ENCODE measurements around the gene PNPLA7. TPM values are rescaled to one million over a fixed set of nuclear protein-coding genes. Genes with fewer than 3 reads are reported as not detected.

The PNPLA7 gene
- polyA plus RNA-seq, 4 donors: 2.9 to 8.8 (median 3.3) TPM

- no peak for FAIRE-seq
Observed at GRCh38 chr9:137500666-137501397, 49.4 kb downstream of the PNPLA7 start.

GRCh38 chr9:137499858-137500661 is 50.1 kb downstream of the PNPLA7 start:
- DNase-seq (no peak), FAIRE-seq (no peak)
- no peak overlapping the region for H3K27ac ChIP-seq (ENCODE audit: low read depth in 1 of 3, low read length in 2 of 3)
- H3K36me3 ChIP-seq (ENCODE audit: control insufficient read depth in 3 of 3, insufficient read depth in 2 of 3, low read depth in 1 of 3, low read length in 3 of 3): peaks cover 0 to 6% (median 0%) of the 10 kb centered on the region in 3 donors
- H3K4me1 ChIP-seq (ENCODE audit: control insufficient read depth in 3 of 3, insufficient read depth in 2 of 3, low read depth in 1 of 3, low read length in 2 of 3): no peaks in the 10 kb centered on the region
- 90 to 94% (median 92%) methylated on average over 32 to 36 of the region's 36 CpGs for WGBS, 3 donors
- H3K4me3 ChIP-seq (ENCODE audit: low read depth in 1 of 3, low read length in 3 of 3): no peak overlapping the region
- H3K27me3 ChIP-seq (ENCODE audit: control insufficient read depth in 3 of 3, insufficient read depth in 3 of 3, low read length in 3 of 3): no peaks in the 10 kb centered on the region
- no peaks in the 10 kb centered on the region for H3K9me3 ChIP-seq (ENCODE audit: control insufficient read depth in 2 of 2, insufficient read depth in 1 of 2, low read depth in 1 of 2, low read length in 1 of 2)

More at GRCh38 chr9:137500666-137501397, 49.4 kb downstream of the PNPLA7 start:
- H3K36me3 ChIP-seq (ENCODE audit: control insufficient read depth in 3 of 3, insufficient read depth in 2 of 3, low read depth in 1 of 3, low read length in 3 of 3): peaks cover 0 to 6% (median 0%) of the 10 kb centered on the region in 3 donors
- H3K27ac ChIP-seq (ENCODE audit: low read depth in 1 of 3, low read length in 2 of 3): no peak overlapping the region
- no peak overlapping the region for H3K4me3 ChIP-seq (ENCODE audit: low read depth in 1 of 3, low read length in 3 of 3)
- H3K27me3 ChIP-seq (ENCODE audit: control insufficient read depth in 3 of 3, insufficient read depth in 3 of 3, low read length in 3 of 3): no peaks in the 10 kb centered on the region
- no peaks in the 10 kb centered on the region for H3K9me3 ChIP-seq (ENCODE audit: control insufficient read depth in 2 of 2, insufficient read depth in 1 of 2, low read depth in 1 of 2, low read length in 1 of 2)
- H3K4me1 ChIP-seq (ENCODE audit: control insufficient read depth in 3 of 3, insufficient read depth in 2 of 3, low read depth in 1 of 3, low read length in 2 of 3): no peaks in the 10 kb centered on the region
- 92 to 95% (median 92%) methylated on average over 45 of the region's 45 CpGs for WGBS, 3 donors
- DNase-seq: no peak

GRCh38 chr9:137499416-137499815 is 50.8 kb downstream of the PNPLA7 start:
- H3K4me3 ChIP-seq (ENCODE audit: low read depth in 1 of 3, low read length in 3 of 3): no peak overlapping the region
- no peak overlapping the region for H3K27ac ChIP-seq (ENCODE audit: low read depth in 1 of 3, low read length in 2 of 3)
- no peaks in the 10 kb centered on the region for H3K9me3 ChIP-seq (ENCODE audit: control insufficient read depth in 2 of 2, insufficient read depth in 1 of 2, low read depth in 1 of 2, low read length in 1 of 2)
- DNase-seq (no peak), FAIRE-seq (no peak)
- H3K36me3 ChIP-seq (ENCODE audit: control insufficient read depth in 3 of 3, insufficient read depth in 2 of 3, low read depth in 1 of 3, low read length in 3 of 3): peaks cover 0 to 6% (median 0%) of the 10 kb centered on the region in 3 donors
- no peaks in the 10 kb centered on the region for H3K27me3 ChIP-seq (ENCODE audit: control insufficient read depth in 3 of 3, insufficient read depth in 3 of 3, low read length in 3 of 3)
- WGBS, 3 donors: 89 to 90% (median 89%) methylated on average over 15 to 16 of the region's 16 CpGs
- H3K4me1 ChIP-seq (ENCODE audit: control insufficient read depth in 3 of 3, insufficient read depth in 2 of 3, low read depth in 1 of 3, low read length in 2 of 3): no peaks in the 10 kb centered on the region

GRCh38 chr9:137498720-137499150 is 51.5 kb downstream of the PNPLA7 start:
- no peaks in the 10 kb centered on the region for H3K27me3 ChIP-seq (ENCODE audit: control insufficient read depth in 3 of 3, insufficient read depth in 3 of 3, low read length in 3 of 3)
- H3K27ac ChIP-seq (ENCODE audit: low read depth in 1 of 3, low read length in 2 of 3): no peak overlapping the region
- FAIRE-seq (no peak), DNase-seq (no peak)
- WGBS, 3 donors: 86 to 87% (median 87%) methylated on average over 15 to 16 of the region's 16 CpGs
- H3K9me3 ChIP-seq (ENCODE audit: control insufficient read depth in 2 of 2, insufficient read depth in 1 of 2, low read depth in 1 of 2, low read length in 1 of 2): peaks cover 0 to 2% of the 10 kb centered on the region in 2 donors
- H3K4me3 ChIP-seq (ENCODE audit: low read depth in 1 of 3, low read length in 3 of 3): no peak overlapping the region
- peaks cover 0 to 6% (median 0%) of the 10 kb centered on the region in 3 donors for H3K36me3 ChIP-seq (ENCODE audit: control insufficient read depth in 3 of 3, insufficient read depth in 2 of 3, low read depth in 1 of 3, low read length in 3 of 3)
- no peaks in the 10 kb centered on the region for H3K4me1 ChIP-seq (ENCODE audit: control insufficient read depth in 3 of 3, insufficient read depth in 2 of 3, low read depth in 1 of 3, low read length in 2 of 3)

GRCh38 chr9:137497921-137498719 is 52.1 kb downstream of the PNPLA7 start:
- Histone ChIP-seq H3K9me3 (ENCODE audit: control insufficient read depth in 2 of 2, insufficient read depth in 1 of 2, low read depth in 1 of 2, low read length in 1 of 2) (peaks cover 0 to 7% of the 10 kb centered on the region in 2 donors), H3K4me1 (ENCODE audit: control insufficient read depth in 3 of 3, insufficient read depth in 2 of 3, low read depth in 1 of 3, low read length in 2 of 3) (no peaks in the 10 kb centered on the region), H3K36me3 (ENCODE audit: control insufficient read depth in 3 of 3, insufficient read depth in 2 of 3, low read depth in 1 of 3, low read length in 3 of 3) (peaks cover 0 to 6% (median 0%) of the 10 kb centered on the region in 3 donors), H3K4me3 (ENCODE audit: low read depth in 1 of 3, low read length in 3 of 3) (no peak overlapping the region), H3K27ac (ENCODE audit: low read depth in 1 of 3, low read length in 2 of 3) (no peak overlapping the region), H3K27me3 (ENCODE audit: control insufficient read depth in 3 of 3, insufficient read depth in 3 of 3, low read length in 3 of 3) (no peaks in the 10 kb centered on the region)
- DNase-seq (peak in 1 of 2 donors; percentile 44), FAIRE-seq (no peak)
- WGBS, 3 donors: 84% methylated on average over 36 of the region's 36 CpGs

- peaks cover 0 to 6% (median 0%) of the 10 kb centered on the region in 3 donors for H3K36me3 ChIP-seq (ENCODE audit: control insufficient read depth in 3 of 3, insufficient read depth in 2 of 3, low read depth in 1 of 3, low read length in 3 of 3)
- peaks cover 0 to 9% of the 10 kb centered on the region in 2 donors for H3K9me3 ChIP-seq (ENCODE audit: control insufficient read depth in 2 of 2, insufficient read depth in 1 of 2, low read depth in 1 of 2, low read length in 1 of 2)
- H3K27me3 ChIP-seq (ENCODE audit: control insufficient read depth in 3 of 3, insufficient read depth in 3 of 3, low read length in 3 of 3): no peaks in the 10 kb centered on the region
- DNase-seq (no peak), FAIRE-seq (no peak)
- no peak overlapping the region for H3K4me3 ChIP-seq (ENCODE audit: low read depth in 1 of 3, low read length in 3 of 3)
- no peak overlapping the region for H3K27ac ChIP-seq (ENCODE audit: low read depth in 1 of 3, low read length in 2 of 3)
- no peaks in the 10 kb centered on the region for H3K4me1 ChIP-seq (ENCODE audit: control insufficient read depth in 3 of 3, insufficient read depth in 2 of 3, low read depth in 1 of 3, low read length in 2 of 3)
- WGBS, 3 donors: 95 to 96% (median 95%) methylated on average over 27 of the region's 27 CpGs
Observed at GRCh38 chr9:137496601-137497375, 53.4 kb downstream of the PNPLA7 start.

GRCh38 chr9:137494550-137495351 is 55.5 kb downstream of the PNPLA7 start:
- peaks cover 0 to 9% of the 10 kb centered on the region in 2 donors for H3K9me3 ChIP-seq (ENCODE audit: control insufficient read depth in 2 of 2, insufficient read depth in 1 of 2, low read depth in 1 of 2, low read length in 1 of 2)
- DNase-seq (peak in 1 of 2 donors; percentile 17), FAIRE-seq (no peak)
- no peaks in the 10 kb centered on the region for H3K36me3 ChIP-seq (ENCODE audit: control insufficient read depth in 3 of 3, insufficient read depth in 2 of 3, low read depth in 1 of 3, low read length in 3 of 3)
- H3K4me1 ChIP-seq (ENCODE audit: control insufficient read depth in 3 of 3, insufficient read depth in 2 of 3, low read depth in 1 of 3, low read length in 2 of 3): no peaks in the 10 kb centered on the region
- H3K27me3 ChIP-seq (ENCODE audit: control insufficient read depth in 3 of 3, insufficient read depth in 3 of 3, low read length in 3 of 3): no peaks in the 10 kb centered on the region
- no peak overlapping the region for H3K27ac ChIP-seq (ENCODE audit: low read depth in 1 of 3, low read length in 2 of 3)
- no peak overlapping the region for H3K4me3 ChIP-seq (ENCODE audit: low read depth in 1 of 3, low read length in 3 of 3)
- 76 to 94% (median 87%) methylated on average over 44 to 46 of the region's 46 CpGs for WGBS, 3 donors
